Heart left ventricle (tissue), 13 donors: Measurements from ENCODE around the gene MAP3K10.

Experiments used
- POLR2A ChIP-seq, 2 donors: fragments of 450-650 bp; IDR thresholded peaks; one replicate each; pipeline ENCODE4 v1.6.1; 2017; ENCODE audit warnings: antibody characterized with exemption in 2 of 2, mild to moderate bottlenecking in 2 of 2, moderate library complexity in 2 of 2
- TF ChIP-seq, protein P1 (sequence below), 12 donors: fragments of 200-600 bp; sonication (generic) in 4 of 12; IDR thresholded peaks; one replicate each; pipeline versions ENCODE4 v1.5.0 to v1.8.0; 2018 to 2022; ENCODE audit warnings: antibody characterized with exemption in 12 of 12, mild to moderate bottlenecking in 5 of 12
- donor health status: ischemic (EF 13 %, LVEDD 7.1; RV severe dilation, severe dysfunction).
- donor health status: DM: no; HTN: yes; CAD: no.
- donor health status: DM: no; HTN: no; CAD: no.
- donor health status: ischemic (EF 25% LVEDD 6.9; RV normal size, moderate dysfunction).
- donor health status: ischemic (EF 25% LVEDD 5.7; RV mildly dilated, moderate dysfunction).
- donor health status: ischemic (EF 35%, LVEDD 5.7; RV mildly dilated, moderate dysfunction).
- donor health status: nonischemic (EF 11% LVEDD 7.7; RV severe dilation, severe dysfunction).
- donor health status: DM: yes; HTN: yes; CAD: no.
- donor health status: PGD.
- donor health status: ischemic (EF 29% LVEDD 5.4; RV normal size, mild dysfunction).
- donor health status: nonischemic (EF 23%, LVEDD 6.1; RV moderate dilation, normal function).

DNA sequence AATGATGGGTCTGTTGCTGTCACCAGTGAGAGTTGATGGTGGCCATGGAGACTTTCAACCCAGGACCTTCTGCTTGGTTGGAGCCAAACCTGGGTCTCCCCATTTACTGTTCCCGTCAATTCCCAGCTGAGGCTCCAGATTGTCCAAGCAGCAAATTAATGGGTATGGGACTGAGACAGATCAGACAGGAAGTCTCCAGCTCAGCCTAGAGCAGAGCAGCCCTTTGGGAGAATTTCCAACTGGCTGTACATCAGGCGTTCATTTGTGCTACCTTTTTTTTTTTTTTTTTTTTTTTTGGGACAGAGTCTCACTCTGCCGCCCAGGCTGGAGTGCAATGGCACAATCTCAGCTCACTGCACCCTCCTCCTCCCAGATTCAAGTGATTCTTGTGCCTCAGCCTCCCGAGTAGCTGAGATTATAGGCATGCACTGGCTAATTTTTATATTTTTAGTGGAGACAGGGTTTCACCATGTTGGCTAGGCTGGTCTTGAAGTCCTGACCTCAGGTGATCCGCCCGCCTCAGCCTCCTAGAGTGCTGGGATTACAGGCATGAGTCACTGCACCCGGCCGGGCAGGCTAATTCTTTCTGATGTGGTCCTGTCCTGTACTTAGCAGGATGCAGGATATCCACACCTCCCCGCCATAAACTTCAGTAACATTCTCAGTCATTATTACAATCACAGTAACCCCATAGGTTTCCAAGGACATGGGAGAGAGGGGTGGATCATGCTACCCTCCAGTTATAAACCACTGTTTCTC is 9.3 kb downstream of the MAP3K10 start:
- TF ChIP-seq, protein P1, sequence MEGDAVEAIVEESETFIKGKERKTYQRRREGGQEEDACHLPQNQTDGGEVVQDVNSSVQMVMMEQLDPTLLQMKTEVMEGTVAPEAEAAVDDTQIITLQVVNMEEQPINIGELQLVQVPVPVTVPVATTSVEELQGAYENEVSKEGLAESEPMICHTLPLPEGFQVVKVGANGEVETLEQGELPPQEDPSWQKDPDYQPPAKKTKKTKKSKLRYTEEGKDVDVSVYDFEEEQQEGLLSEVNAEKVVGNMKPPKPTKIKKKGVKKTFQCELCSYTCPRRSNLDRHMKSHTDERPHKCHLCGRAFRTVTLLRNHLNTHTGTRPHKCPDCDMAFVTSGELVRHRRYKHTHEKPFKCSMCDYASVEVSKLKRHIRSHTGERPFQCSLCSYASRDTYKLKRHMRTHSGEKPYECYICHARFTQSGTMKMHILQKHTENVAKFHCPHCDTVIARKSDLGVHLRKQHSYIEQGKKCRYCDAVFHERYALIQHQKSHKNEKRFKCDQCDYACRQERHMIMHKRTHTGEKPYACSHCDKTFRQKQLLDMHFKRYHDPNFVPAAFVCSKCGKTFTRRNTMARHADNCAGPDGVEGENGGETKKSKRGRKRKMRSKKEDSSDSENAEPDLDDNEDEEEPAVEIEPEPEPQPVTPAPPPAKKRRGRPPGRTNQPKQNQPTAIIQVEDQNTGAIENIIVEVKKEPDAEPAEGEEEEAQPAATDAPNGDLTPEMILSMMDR (IDR thresholded peaks at IDR 0.05) = no peak
- no peak for TF ChIP-seq POLR2A (IDR thresholded peaks at IDR 0.05)
